Measurements from ENCODE around the gene DLX2. TPM values are rescaled to one million over a fixed set of nuclear protein-coding genes. Genes with fewer than 3 reads are reported as not detected.
A peak's percentile ranks its signal among the peaks of the same experiment; 100 is the strongest.

DLX2 gene
- total and polyA plus RNA-seq, 9 donors: 0.12 TPM; not detected in 8

DNA sequence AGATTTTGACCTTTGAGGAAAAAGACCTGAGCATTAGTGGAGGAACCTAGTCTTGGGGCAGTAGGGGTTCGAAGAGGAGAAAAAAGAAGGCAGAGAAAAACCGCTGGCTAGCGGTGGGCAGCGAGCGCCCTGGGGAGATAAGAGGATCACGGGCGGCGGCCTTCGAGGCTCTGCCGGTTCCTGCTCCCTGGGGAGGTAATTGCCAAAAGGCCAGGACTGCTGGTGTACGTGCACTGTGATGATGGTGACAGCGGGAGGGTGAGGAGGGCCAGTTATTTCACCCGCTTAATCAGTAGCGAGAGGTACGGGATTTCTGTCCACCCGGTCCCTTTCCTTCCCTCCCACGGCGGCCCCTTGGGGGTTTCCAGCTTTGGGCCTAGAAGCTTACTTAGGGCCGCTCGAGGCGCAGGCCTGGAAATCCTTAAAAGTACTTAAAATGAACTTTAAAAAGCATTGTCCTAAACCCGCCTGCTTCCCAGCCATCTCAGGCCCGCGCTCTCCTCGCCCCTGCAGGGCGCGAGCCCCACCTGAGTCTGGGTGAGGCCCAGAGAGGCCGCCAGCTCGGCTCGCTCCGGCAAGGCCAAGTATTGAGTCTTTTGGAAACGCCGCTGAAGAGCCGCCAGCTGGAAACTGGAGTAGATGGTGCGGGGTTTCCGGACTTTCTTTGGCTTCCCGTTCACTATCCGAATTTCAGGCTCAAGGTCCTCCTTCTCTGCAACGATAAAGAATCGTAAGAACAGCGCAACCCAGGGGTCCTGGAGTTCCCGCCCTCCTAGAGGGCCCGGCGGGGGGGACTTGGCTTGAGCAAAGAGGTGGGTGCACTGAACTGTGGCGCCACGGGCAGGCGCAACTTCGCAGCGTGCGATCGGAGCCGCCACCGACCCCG lies 1.5 kb downstream of the DLX2 start:
- peak in 2 of 5 donors; percentile 27 to 52 for DNase-seq
- TF ChIP-seq, protein P1, sequence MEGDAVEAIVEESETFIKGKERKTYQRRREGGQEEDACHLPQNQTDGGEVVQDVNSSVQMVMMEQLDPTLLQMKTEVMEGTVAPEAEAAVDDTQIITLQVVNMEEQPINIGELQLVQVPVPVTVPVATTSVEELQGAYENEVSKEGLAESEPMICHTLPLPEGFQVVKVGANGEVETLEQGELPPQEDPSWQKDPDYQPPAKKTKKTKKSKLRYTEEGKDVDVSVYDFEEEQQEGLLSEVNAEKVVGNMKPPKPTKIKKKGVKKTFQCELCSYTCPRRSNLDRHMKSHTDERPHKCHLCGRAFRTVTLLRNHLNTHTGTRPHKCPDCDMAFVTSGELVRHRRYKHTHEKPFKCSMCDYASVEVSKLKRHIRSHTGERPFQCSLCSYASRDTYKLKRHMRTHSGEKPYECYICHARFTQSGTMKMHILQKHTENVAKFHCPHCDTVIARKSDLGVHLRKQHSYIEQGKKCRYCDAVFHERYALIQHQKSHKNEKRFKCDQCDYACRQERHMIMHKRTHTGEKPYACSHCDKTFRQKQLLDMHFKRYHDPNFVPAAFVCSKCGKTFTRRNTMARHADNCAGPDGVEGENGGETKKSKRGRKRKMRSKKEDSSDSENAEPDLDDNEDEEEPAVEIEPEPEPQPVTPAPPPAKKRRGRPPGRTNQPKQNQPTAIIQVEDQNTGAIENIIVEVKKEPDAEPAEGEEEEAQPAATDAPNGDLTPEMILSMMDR (IDR thresholded peaks at IDR 0.05): no peak
- TF ChIP-seq EP300 (IDR thresholded peaks at IDR 0.05) (no peak), POLR2A (IDR thresholded peaks at IDR 0.05) (no peak)
- H3K4me3 ChIP-seq: no peak overlapping the region
- intact Hi-C loops (cut with DNase I): loop anchor here (5.0 to 10.0 kb wide), 4 partner anchors 289 to 526 kb away; no protein-coding TSS in a partner anchor
- peaks cover 19% of the 10 kb centered on the region for H3K27me3 ChIP-seq
- H3K27ac ChIP-seq: no peak overlapping the region
- no peaks in the 10 kb centered on the region for H3K9me3 ChIP-seq
- WGBS, 3 donors: 10 to 19% (median 13%) methylated on average over 54 of the region's 54 CpGs
- no peaks in the 10 kb centered on the region for H3K36me3 ChIP-seq
- peaks cover 19% of the 10 kb centered on the region for H3K4me1 ChIP-seq (ENCODE audit: insufficient read depth)

DNA sequence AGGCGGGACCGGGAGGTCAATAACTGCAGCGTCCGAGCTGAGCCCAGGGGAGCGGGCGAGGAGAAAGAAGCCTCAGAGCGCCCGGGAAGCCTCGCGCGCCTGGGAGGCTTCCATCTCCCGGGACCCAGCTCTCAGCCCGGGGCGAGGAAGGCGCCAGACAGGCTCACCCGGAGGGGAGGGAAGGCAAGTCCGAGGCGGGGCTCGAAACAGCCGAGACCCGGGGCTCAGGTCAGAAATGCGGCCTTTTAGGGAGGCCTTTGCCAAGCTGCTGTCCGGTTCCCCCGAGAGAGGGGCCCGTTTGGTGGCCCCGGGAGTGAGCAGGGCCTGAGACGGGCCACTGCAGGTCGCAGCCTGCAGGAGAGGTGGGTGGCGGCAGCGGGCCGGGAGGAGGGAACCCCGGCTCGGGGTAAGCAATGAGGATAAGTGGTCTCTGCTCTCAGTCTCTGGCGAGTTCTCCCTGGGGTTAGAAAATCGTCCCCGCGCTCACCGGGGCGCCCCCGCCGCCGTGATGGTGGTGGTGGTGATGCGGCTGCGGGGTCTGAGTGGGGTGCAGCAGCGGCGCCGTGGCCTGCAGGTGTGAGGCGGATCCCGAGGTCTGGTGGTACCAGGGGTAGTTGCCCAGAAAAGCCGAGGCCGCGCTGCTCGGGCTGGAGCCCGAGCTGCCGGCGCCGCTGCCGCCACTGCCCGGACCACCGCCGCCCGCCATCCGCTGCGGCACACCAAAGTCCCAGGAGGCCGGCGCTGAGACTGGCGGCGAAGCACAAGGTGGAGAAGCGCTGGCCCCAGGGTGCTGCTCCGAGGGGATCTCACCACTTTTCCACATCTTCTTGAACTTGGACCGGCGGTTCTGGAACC lies 2.4 kb downstream of the DLX2 start:
- H3K4me3 ChIP-seq: no peak overlapping the region
- peaks cover 15% of the 10 kb centered on the region for H3K27me3 ChIP-seq
- no peak for TF ChIP-seq EP300 (IDR thresholded peaks at IDR 0.05)
- TF ChIP-seq POLR2A (IDR thresholded peaks at IDR 0.05): no peak
- TF ChIP-seq, protein P1 (IDR thresholded peaks at IDR 0.05): no peak
- H3K36me3 ChIP-seq: no peaks in the 10 kb centered on the region
- 8 to 11% (median 10%) methylated on average over 65 to 72 of the region's 72 CpGs for WGBS, 3 donors
- peak in 1 of 5 donors; percentile 20 for DNase-seq
- peaks cover 22% of the 10 kb centered on the region for H3K4me1 ChIP-seq (ENCODE audit: insufficient read depth)
- no peaks in the 10 kb centered on the region for H3K9me3 ChIP-seq
- no peak overlapping the region for H3K27ac ChIP-seq
- intact Hi-C loops (cut with DNase I): loop anchor here (5.0 to 10.0 kb wide), 4 partner anchors 288 to 526 kb away; no protein-coding TSS in a partner anchor

DNA sequence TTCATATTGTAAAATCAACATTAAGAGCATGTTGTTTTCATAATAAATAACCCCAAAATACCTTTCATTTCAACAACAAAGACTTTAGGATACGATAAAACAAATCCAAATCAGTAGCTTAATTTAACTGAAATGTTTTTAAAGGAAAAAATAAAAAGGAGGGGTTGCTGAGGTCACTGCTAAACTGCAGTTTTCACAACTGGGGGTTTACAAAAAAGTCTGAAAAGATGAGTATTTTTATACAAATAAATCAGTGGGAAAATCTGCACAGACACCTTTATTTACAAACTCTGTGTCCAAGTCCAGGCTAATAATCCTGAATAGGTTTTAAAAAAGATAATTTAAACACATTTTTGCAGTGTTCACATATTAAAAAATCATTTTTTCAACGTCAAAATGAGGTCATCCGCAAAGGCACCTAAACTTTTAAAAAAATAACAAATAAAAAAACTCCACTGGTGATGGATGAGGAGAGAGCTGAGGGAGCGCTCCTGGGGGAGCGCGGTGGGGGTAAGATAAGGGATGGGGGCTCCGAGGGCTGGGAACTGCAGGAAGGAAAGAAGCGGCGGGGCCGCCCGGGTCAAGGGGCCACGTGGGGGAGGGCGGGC lies 3.1 kb downstream of the DLX2 start:
- Histone ChIP-seq H3K4me1 (ENCODE audit: insufficient read depth) (peaks cover 24% of the 10 kb centered on the region), H3K27me3 (peaks cover 15% of the 10 kb centered on the region), H3K9me3 (no peaks in the 10 kb centered on the region), H3K4me3 (no peak overlapping the region), H3K27ac (no peak overlapping the region), H3K36me3 (no peaks in the 10 kb centered on the region)
- 4 to 6% (median 5%) methylated on average over 13 of the region's 13 CpGs for WGBS, 3 donors
- no peak for DNase-seq
- intact Hi-C loops (cut with DNase I): loop anchor here (5.0 to 10.0 kb wide), 5 partner anchors 287 to 525 kb away; no protein-coding TSS in a partner anchor
- TF ChIP-seq, protein P1 (IDR thresholded peaks at IDR 0.05): no peak
- TF ChIP-seq EP300 (IDR thresholded peaks at IDR 0.05): no peak
- no peak for TF ChIP-seq POLR2A (IDR thresholded peaks at IDR 0.05)
